GM12864 (cell line): Measurements from ENCODE around the gene MCM9.

ENCODE experiments used
- DNase-seq: peaks from one replicate; pipeline ENCODE4 v3.0.0-alpha.2; 2011; ENCODE audit warnings: low read depth
- H3K4me3 ChIP-seq: 2 replicates; pipeline ENCODE4 v1.5.1; 2011; ENCODE audit warnings: mild to moderate bottlenecking, low read depth, low read length, control low read depth
- TF ChIP-seq, protein P1 (sequence below): IDR thresholded peaks from 2 replicates; pipeline ENCODE4 v1.5.1; 2011; ENCODE audit warnings: low read depth, mild to moderate bottlenecking, moderate library complexity, low read length, control low read depth, inconsistent platforms; ENCODE audit errors: missing control alignments

Gene MCM9

DNA sequence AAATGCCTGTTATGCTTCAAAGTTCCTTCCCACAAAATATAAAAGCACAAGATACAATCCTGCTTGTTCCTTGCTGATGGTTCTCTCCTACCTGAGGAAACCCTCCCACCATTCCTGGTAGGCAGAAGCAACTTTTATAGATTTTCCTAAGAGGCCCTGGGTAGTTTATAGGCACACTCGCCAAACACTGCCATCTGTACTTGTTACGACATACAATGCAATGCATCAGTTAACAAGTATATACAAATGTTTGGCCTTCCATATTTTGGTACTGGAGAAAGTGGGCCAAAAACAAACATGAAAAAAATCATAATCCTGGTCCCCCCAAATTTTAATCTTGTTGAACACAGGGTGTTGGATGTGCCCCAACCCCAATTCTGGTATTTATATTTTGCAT lies 16.6 kb downstream of the MCM9 start:
- DNase-seq: no peak
- H3K4me3 ChIP-seq: no peak overlapping the region
- TF ChIP-seq, protein P1, sequence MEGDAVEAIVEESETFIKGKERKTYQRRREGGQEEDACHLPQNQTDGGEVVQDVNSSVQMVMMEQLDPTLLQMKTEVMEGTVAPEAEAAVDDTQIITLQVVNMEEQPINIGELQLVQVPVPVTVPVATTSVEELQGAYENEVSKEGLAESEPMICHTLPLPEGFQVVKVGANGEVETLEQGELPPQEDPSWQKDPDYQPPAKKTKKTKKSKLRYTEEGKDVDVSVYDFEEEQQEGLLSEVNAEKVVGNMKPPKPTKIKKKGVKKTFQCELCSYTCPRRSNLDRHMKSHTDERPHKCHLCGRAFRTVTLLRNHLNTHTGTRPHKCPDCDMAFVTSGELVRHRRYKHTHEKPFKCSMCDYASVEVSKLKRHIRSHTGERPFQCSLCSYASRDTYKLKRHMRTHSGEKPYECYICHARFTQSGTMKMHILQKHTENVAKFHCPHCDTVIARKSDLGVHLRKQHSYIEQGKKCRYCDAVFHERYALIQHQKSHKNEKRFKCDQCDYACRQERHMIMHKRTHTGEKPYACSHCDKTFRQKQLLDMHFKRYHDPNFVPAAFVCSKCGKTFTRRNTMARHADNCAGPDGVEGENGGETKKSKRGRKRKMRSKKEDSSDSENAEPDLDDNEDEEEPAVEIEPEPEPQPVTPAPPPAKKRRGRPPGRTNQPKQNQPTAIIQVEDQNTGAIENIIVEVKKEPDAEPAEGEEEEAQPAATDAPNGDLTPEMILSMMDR: no peak

DNA sequence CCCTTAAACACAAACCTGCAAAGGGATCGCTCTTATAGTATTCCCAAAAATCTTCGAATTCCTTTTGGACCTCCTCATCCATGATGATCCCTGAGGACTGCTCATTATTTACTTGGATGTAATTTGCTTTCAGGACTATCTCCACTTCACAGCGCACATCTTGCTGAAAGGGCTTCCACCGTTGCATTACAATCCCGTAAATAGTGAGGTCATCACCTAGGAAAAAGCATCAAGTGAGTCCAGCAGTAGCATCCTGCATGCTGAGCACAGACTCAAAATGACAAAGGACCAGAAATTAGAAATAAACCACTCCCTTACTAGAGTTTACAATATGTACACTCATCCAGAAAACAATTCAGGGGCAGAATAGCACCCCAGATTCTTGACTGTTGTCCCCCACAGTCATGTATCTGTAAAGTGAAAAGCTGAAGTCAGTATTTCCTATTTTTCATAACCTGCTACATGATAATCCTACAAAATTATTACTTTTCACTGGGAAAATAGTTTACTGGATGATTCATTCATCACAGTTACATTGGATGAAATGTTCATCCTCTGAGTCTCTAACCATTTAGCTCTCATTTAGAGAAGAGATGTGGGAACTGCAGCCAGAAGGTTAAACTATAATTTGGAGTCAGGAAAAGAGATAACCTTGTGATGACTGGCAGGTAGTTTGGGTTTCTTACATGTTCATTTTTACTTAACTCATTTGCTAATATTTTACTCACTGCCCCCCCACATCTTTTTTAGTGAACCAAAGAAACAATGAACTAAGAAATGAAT lies 17.2 kb downstream of the MCM9 start:
- DNase-seq: no peak
- TF ChIP-seq, protein P1: no peak
- no peak overlapping the region for H3K4me3 ChIP-seq

DNA sequence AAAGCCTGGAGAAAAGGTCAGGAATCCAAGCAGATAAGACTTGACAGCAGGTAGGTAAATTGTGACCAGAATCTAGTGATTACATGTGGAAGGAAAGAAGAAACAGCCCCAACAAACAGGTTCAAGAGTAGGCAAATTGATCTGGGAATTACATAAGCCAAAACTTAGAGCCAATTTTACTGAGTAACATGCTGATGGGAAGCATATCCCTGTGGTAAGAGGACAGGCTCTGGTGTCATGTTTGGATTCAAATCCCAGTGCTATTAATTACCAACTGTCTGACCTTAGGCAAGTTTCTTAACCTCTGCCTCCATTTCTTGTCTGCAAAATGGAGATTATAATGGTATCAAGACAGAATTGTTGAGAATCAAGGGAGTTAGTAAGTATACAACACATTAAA lies 20.4 kb downstream of the MCM9 start:
- TF ChIP-seq, protein P1: no peak

DNA sequence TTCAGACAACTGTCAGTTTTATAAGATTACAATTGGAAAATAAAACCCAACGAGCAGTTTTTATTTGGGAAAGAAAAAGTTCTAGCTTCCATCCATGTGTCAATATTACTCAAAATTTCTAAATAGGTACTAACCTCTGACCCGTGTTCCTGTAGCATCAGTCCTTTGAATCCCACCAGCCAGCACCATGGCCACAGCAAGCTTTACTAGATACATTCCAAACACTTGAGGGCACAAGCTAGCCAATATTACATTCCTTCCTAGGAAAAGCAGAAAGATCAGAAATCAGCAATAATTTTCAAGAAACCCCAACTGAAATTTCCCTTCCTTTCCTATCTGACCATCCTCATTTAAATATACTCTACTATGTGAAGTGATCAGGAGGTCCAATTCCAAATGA lies 21.8 kb downstream of the MCM9 start:
- H3K4me3 ChIP-seq: no peak overlapping the region
- DNase-seq: no peak
- TF ChIP-seq, protein P1: no peak

More for the DNA sequence above, 20.4 kb downstream of the MCM9 start:
- DNase-seq: no peak
- H3K4me3 ChIP-seq: no peak overlapping the region

DNA sequence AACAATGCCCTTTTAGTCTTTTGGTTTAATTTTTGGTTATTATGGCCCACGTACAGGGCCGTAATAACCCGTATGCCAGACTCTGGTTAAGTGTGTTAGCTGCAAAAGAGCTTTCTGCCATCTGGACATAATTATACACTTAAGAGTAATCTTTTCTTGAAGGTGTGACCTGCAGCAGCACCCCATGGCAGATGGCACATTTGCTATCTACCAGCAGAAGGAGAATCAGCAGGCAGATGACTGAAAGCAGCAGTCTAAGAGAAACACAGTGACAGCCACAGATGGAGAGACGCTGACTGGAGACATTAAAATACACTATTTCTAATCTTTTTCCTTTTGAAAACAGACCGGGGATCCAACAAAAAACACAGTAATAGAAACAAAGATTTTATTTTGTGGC lies 22.3 kb downstream of the MCM9 start:
- TF ChIP-seq, protein P1: no peak
- no peak for DNase-seq
- H3K4me3 ChIP-seq: no peak overlapping the region

DNA sequence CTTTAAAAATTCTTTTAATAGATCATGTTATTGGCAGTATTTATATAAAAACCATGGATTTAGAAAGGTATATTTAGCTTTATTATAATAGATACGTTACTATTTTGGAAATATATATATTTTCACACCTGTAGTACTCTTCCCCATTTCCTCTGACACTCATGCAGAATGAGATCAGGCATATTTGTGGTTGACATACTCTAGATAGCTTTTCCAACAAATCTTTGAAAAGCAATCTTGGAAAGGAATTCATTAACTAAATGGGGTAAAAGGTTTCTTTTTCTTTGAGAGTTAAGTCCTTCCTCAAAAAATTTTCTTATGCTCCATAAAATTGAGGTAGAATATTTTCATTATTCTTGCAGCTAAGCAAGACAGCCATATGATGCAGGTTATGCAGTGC lies 26.5 kb downstream of the MCM9 start:
- DNase-seq: no peak
- TF ChIP-seq, protein P1: no peak
- no peak overlapping the region for H3K4me3 ChIP-seq

DNA sequence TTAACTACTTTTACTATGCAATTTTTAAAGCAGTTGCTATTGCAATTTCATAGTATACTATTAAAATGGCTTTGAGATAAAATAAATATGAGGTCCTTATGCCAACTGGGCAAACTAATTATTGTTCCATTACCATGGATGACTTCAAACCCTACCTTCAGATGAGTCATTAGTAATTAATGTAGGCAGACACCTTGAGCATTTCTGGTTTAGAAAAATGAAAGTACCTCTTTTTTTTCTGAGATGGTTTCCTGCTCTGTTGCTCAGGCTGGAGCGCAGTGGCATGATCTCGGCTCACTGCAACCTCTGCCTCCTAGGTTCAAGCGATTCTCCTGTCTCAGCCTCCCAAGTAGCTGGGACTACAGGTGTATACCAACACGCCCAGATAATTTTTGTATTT lies 29.1 kb downstream of the MCM9 start:
- TF ChIP-seq, protein P1: no peak
- DNase-seq: no peak
- no peak overlapping the region for H3K4me3 ChIP-seq
